HG03280 (cell line): ENCODE measurements around the gene PTPRT.
"Not testable (repeated sequence)": the region's sequence is repeated elsewhere in the genome, so short reads cannot be mapped to it uniquely, and the experiment has no call there.

Source experiments
- ATAC-seq: cut with Tn5 transposase; IDR thresholded peaks from one replicate; pipeline ENCODE4 v1.9.1; 2021; ENCODE audit warnings: mild to moderate bottlenecking, moderate library complexity; ENCODE audit not compliant: unreplicated experiment

PTPRT gene

GRCh38 chr20:43187476-43188233 is 2.1 kb downstream of the PTPRT start:
- ATAC-seq: no peak

GRCh38 chr20:43186312-43186711 is 3.4 kb downstream of the PTPRT start:
- no peak for ATAC-seq

GRCh38 chr20:43185901-43186300 is 3.8 kb downstream of the PTPRT start:
- no peak for ATAC-seq

- ATAC-seq: no peak
Measured at GRCh38 chr20:43183536-43184070, 6.1 kb downstream of the PTPRT start.

- no peak for ATAC-seq
Measured at GRCh38 chr20:43178080-43178479, 11.6 kb downstream of the PTPRT start.

GRCh38 chr20:43176726-43177125 is 13.0 kb downstream of the PTPRT start:
- ATAC-seq: no peak

GRCh38 chr20:43171930-43172329 is 17.8 kb downstream of the PTPRT start:
- ATAC-seq: no peak

GRCh38 chr20:43170771-43171170 is 18.9 kb downstream of the PTPRT start:
- no peak for ATAC-seq

- no peak for ATAC-seq
Measured at GRCh38 chr20:43167615-43168014, 22.1 kb downstream of the PTPRT start.

- no peak for ATAC-seq
Measured at GRCh38 chr20:43167021-43167420, 22.7 kb downstream of the PTPRT start.

- no peak for ATAC-seq
Measured at GRCh38 chr20:43165611-43166010, 24.1 kb downstream of the PTPRT start.

- ATAC-seq: not testable (repeated sequence)
Measured at GRCh38 chr20:43164736-43165135, 25.0 kb downstream of the PTPRT start.

GRCh38 chr20:43161716-43162115 is 28.0 kb downstream of the PTPRT start:
- ATAC-seq: no peak

GRCh38 chr20:43160941-43161340 is 28.8 kb downstream of the PTPRT start:
- no peak for ATAC-seq

GRCh38 chr20:43159994-43160393 is 29.7 kb downstream of the PTPRT start:
- ATAC-seq: no peak

- ATAC-seq: no peak
Measured at GRCh38 chr20:43155366-43156100, 34.2 kb downstream of the PTPRT start.

- ATAC-seq: no peak
Measured at GRCh38 chr20:43151901-43152300, 37.8 kb downstream of the PTPRT start.

GRCh38 chr20:43151256-43151655 is 38.5 kb downstream of the PTPRT start:
- ATAC-seq: no peak

GRCh38 chr20:43140726-43141125 is 49.0 kb downstream of the PTPRT start:
- no peak for ATAC-seq

GRCh38 chr20:43138061-43138770 is 51.5 kb downstream of the PTPRT start:
- ATAC-seq: no peak

- no peak for ATAC-seq
Measured at GRCh38 chr20:43137160-43137559, 52.5 kb downstream of the PTPRT start.
